Colon (tissue), 2 donors: ENCODE data around the gene CNTN4.

Source experiments
- FAIRE-seq: peaks from 2 replicates; lab custom pipeline; 2012; peaks lifted over from hg19 to GRCh38; lab: Jason Lieb, UNC
- donor health status: control.
- donor health status: control.

Gene CNTN4

GRCh38 chr3:2415083-2415482, 316.4 kb downstream of the CNTN4 start:
- FAIRE-seq: no peak

- FAIRE-seq: no peak
Observed at GRCh38 chr3:2420919-2421318, 322.3 kb downstream of the CNTN4 start.

- FAIRE-seq: no peak
Observed at GRCh38 chr3:2423143-2423542, 324.5 kb downstream of the CNTN4 start.

GRCh38 chr3:2441558-2441957, 342.9 kb downstream of the CNTN4 start:
- no peak for FAIRE-seq

GRCh38 chr3:2446146-2446545, 347.5 kb downstream of the CNTN4 start:
- no peak for FAIRE-seq

- FAIRE-seq: no peak
Observed at GRCh38 chr3:2452249-2452648, 353.6 kb downstream of the CNTN4 start.

- FAIRE-seq: no peak
Observed at GRCh38 chr3:2454865-2455264, 356.2 kb downstream of the CNTN4 start.

- no peak for FAIRE-seq
Observed at GRCh38 chr3:2456788-2457187, 358.1 kb downstream of the CNTN4 start.

- FAIRE-seq: no peak
Observed at GRCh38 chr3:2458816-2459215, 360.1 kb downstream of the CNTN4 start.

- FAIRE-seq: no peak
Observed at GRCh38 chr3:2465842-2466241, 367.2 kb downstream of the CNTN4 start.

GRCh38 chr3:2468816-2469215, 370.1 kb downstream of the CNTN4 start:
- FAIRE-seq: no peak

GRCh38 chr3:2476996-2477395, 378.3 kb downstream of the CNTN4 start:
- no peak for FAIRE-seq

- no peak for FAIRE-seq
Observed at GRCh38 chr3:2477620-2478019, 379.0 kb downstream of the CNTN4 start.

GRCh38 chr3:2484162-2485026, 385.7 kb downstream of the CNTN4 start:
- FAIRE-seq: no peak

GRCh38 chr3:2485027-2485375, 386.3 kb downstream of the CNTN4 start:
- no peak for FAIRE-seq

GRCh38 chr3:2495746-2496145, 397.1 kb downstream of the CNTN4 start:
- no peak for FAIRE-seq

- FAIRE-seq: no peak
Observed at GRCh38 chr3:2504912-2505311, 406.2 kb downstream of the CNTN4 start.

GRCh38 chr3:2506776-2507175, 408.1 kb downstream of the CNTN4 start:
- no peak for FAIRE-seq

- FAIRE-seq: no peak
Observed at GRCh38 chr3:2510591-2511145, 412.0 kb downstream of the CNTN4 start.

- no peak for FAIRE-seq
Observed at GRCh38 chr3:2511356-2511755, 412.7 kb downstream of the CNTN4 start.

- FAIRE-seq: no peak
Observed at GRCh38 chr3:2512881-2513280, 414.2 kb downstream of the CNTN4 start.

- no peak for FAIRE-seq
Observed at GRCh38 chr3:2513986-2514385, 415.3 kb downstream of the CNTN4 start.

GRCh38 chr3:2516762-2517441, 418.2 kb downstream of the CNTN4 start:
- FAIRE-seq: no peak
